ENCODE results near the gene HIBADH. TPM values are rescaled to one million over a fixed set of nuclear protein-coding genes. Genes with fewer than 3 reads are reported as not detected.

Gene HIBADH
- total and polyA plus RNA-seq, 9 of the 15 experiments (the other 6 are each of a cell fraction or from before 2014, with no cell fraction given) = 10.7 to 67.8 (median 36.9) TPM

- TF ChIP-seq PKNOX1 (IDR thresholded peaks at IDR 0.05) = peak; percentile 100
- no peak for TF ChIP-seq E4F1 (CRISPR knock-in tag; IDR thresholded peaks at IDR 0.05; ENCODE audit: borderline replicate concordance)
- 0 out of 2 replicates have a peak, but pooled peaks have one; percentile 34 for TF ChIP-seq RNF2 (IDR thresholded peaks at IDR 0.05)
- no peak for TF ChIP-seq IRF2 (CRISPR knock-in tag; IDR thresholded peaks at IDR 0.05)
- peak; percentile 91; the same call in 1 of the 2 replicates for TF ChIP-seq PHF8 (IDR thresholded peaks at IDR 0.05; ENCODE audit: borderline replicate concordance, low read length)
- TF ChIP-seq SNRNP70 (optimal IDR thresholded peaks at IDR 0.05; ENCODE audit: low read depth, low read length) = no peak
- TF ChIP-seq HES1 (IDR thresholded peaks at IDR 0.05; ENCODE audit: low read depth) = peak; percentile 56
- peak; percentile 54 for TF ChIP-seq ASH1L (IDR thresholded peaks at IDR 0.05; ENCODE audit: borderline replicate concordance, low read depth, partially characterized antibody)
- TF ChIP-seq FOXJ2 (tag; IDR thresholded peaks at IDR 0.05) = peak; percentile 95
- TF ChIP-seq MAZ (CRISPR knock-in tag; conservative IDR thresholded peaks at IDR 0.05 in 1 of 2, IDR thresholded peaks at IDR 0.05 in 1 of 2) = peak; percentile 88 to 97
- TF ChIP-seq MNT (conservative IDR thresholded peaks at IDR 0.05) = peak; percentile 95 to 96
- peak; percentile 81 to 95 for TF ChIP-seq UBTF (IDR thresholded peaks at IDR 0.05; ENCODE audit: borderline replicate concordance in 1 of 2, low read depth in 2 of 2, low read length in 2 of 2)
- TF ChIP-seq MTA2 (IDR thresholded peaks at IDR 0.05; ENCODE audit: low read depth) = peak; percentile 38
- TF ChIP-seq ZBTB34 (CRISPR knock-in tag; IDR thresholded peaks at IDR 0.05) = no peak
- peak; percentile 59 for TF ChIP-seq POLR2AphosphoS5 (IDR thresholded peaks at IDR 0.05; ENCODE audit: control insufficient read depth, insufficient read depth, low read depth, low read length)
- peak; percentile 63 to 78; a peak in 3 of 4 replicates for TF ChIP-seq NONO (IDR thresholded peaks at IDR 0.05; ENCODE audit: low read depth in 2 of 2, low read length in 1 of 2)
Measured at GRCh38 chr7:27662490-27663205, at the start of gene HIBADH (continued).
